Neural crest cell (in vitro differentiated cells): Measurements from ENCODE around the gene NR2E3. TPM values are rescaled to one million over a fixed set of nuclear protein-coding genes. Genes with fewer than 3 reads are reported as not detected.

Experiments used
- DNase-seq: peaks from one replicate; pipeline ENCODE4 v3.0.0; 2021; ENCODE audit warnings: low read depth, mixed read lengths, low spot score
- H3K27ac Mint-ChIP-seq: one replicate; pipeline ENCODE4 v1.8.0; 2021; ENCODE audit warnings: mild to moderate bottlenecking, mixed read lengths; ENCODE audit not compliant: unreplicated experiment
- H3K27me3 Mint-ChIP-seq: 2 replicates; pipeline ENCODE4 v1.8.0; 2021; ENCODE audit warnings: low read depth, mild to moderate bottlenecking, mixed read lengths
- H3K36me3 Mint-ChIP-seq: 2 replicates; pipeline ENCODE4 v1.8.0; 2021; ENCODE audit warnings: low read depth, mild to moderate bottlenecking, mixed read lengths
- H3K4me1 Mint-ChIP-seq: 2 replicates; pipeline ENCODE4 v1.8.0; 2021; ENCODE audit warnings: mixed read lengths
- H3K4me3 Mint-ChIP-seq: one replicate; pipeline ENCODE4 v1.8.0; 2021; ENCODE audit warnings: mild to moderate bottlenecking, mixed read lengths
- H3K9me3 Mint-ChIP-seq: 2 replicates; pipeline ENCODE4 v1.8.0; 2021; ENCODE audit warnings: mixed read lengths
- CTCF ChIP-seq: fragments of 200-600 bp; sonication (generic); conservative IDR thresholded peaks from 2 replicates; pipeline ENCODE4 v1.5.0; 2021; ENCODE audit warnings: antibody characterized with exemption, mild to moderate bottlenecking
- total RNA-seq: library from RNA; stranded (reverse); gene quantifications from 2 replicates; pipeline ENCODE4 v1.2.1, GENCODE V29; 2021

NR2E3 gene
- total RNA-seq, 1 donor from 2014 or later: not detected

GRCh38 chr15:71775856-71776255 is 34.5 kb upstream of the NR2E3 start:
- no peak for TF ChIP-seq CTCF
- no peak for DNase-seq
- H3K9me3 Mint-ChIP-seq: no peaks in the 10 kb centered on the region
- H3K27me3 Mint-ChIP-seq: peaks cover 6% of the 10 kb centered on the region
- H3K4me1 Mint-ChIP-seq: peaks cover 8% of the 10 kb centered on the region
- no peaks in the 10 kb centered on the region for H3K36me3 Mint-ChIP-seq
- H3K27ac Mint-ChIP-seq: no peak overlapping the region
- no peak overlapping the region for H3K4me3 Mint-ChIP-seq

GRCh38 chr15:71776304-71776703 is 34.0 kb upstream of the NR2E3 start:
- DNase-seq: no peak
- Mint-ChIP-seq H3K27me3 (peaks cover 9% of the 10 kb centered on the region), H3K27ac (no peak overlapping the region), H3K36me3 (no peaks in the 10 kb centered on the region), H3K9me3 (no peaks in the 10 kb centered on the region), H3K4me1 (peaks cover 8% of the 10 kb centered on the region), H3K4me3 (no peak overlapping the region)
- TF ChIP-seq CTCF: no peak

GRCh38 chr15:71777216-71777943 is 33.0 kb upstream of the NR2E3 start:
- Mint-ChIP-seq H3K9me3 (no peaks in the 10 kb centered on the region), H3K36me3 (no peaks in the 10 kb centered on the region), H3K27me3 (peaks cover 10% of the 10 kb centered on the region), H3K4me3 (no peak overlapping the region), H3K4me1 (peaks cover 8% of the 10 kb centered on the region), H3K27ac (no peak overlapping the region)
- no peak for TF ChIP-seq CTCF
- DNase-seq: no peak

- Mint-ChIP-seq H3K4me3 (no peak overlapping the region), H3K9me3 (no peaks in the 10 kb centered on the region), H3K27ac (no peak overlapping the region), H3K36me3 (no peaks in the 10 kb centered on the region), H3K27me3 (peaks cover 10% of the 10 kb centered on the region), H3K4me1 (peaks cover 13% of the 10 kb centered on the region)
- no peak for DNase-seq
- no peak for TF ChIP-seq CTCF
These were observed 31.1 kb upstream of the NR2E3 start for GRCh38 chr15:71779073-71779797.

- Mint-ChIP-seq H3K36me3 (no peaks in the 10 kb centered on the region), H3K27ac (no peak overlapping the region), H3K27me3 (peaks cover 10% of the 10 kb centered on the region), H3K9me3 (no peaks in the 10 kb centered on the region), H3K4me1 (peaks cover 13% of the 10 kb centered on the region), H3K4me3 (no peak overlapping the region)
- peak; percentile 84 for TF ChIP-seq CTCF
- DNase-seq: peak; percentile 23
These were observed 30.0 kb upstream of the NR2E3 start for GRCh38 chr15:71780115-71780976.
